Erythroblast (primary cell): Measurements from ENCODE around the gene RTN4.

Experiments used
- GATA1 ChIP-seq: IDR thresholded peaks from 2 replicates; pipeline ENCODE4 v1.6.1; 2011; ENCODE audit warnings: low read depth, mild to moderate bottlenecking, control low read depth, low read length, moderate library complexity
- POLR2A ChIP-seq: IDR thresholded peaks from 2 replicates; pipeline ENCODE4 v1.6.1; 2011; ENCODE audit warnings: mild to moderate bottlenecking, low read length

- TF ChIP-seq POLR2A (no peak), GATA1 (no peak)
These were observed 109.5 kb downstream of the RTN4 start for GRCh38 chr2:54940723-54941122.
